ENCODE data around the gene MAML2.

MAML2 gene

GRCh38 chr11:96111308-96111707 lies 231.7 kb downstream of the MAML2 start:
- Histone ChIP-seq H3K9me3 (ENCODE audit: insufficient read depth, low read length, severe bottlenecking) (no peaks in the 10 kb centered on the region), H3K9ac (ENCODE audit: low read depth, low read length) (no peak overlapping the region), H3K36me3 (ENCODE audit: insufficient read depth, low read length) (no peaks in the 10 kb centered on the region), H2AFZ (ENCODE audit: low read depth, low read length) (no peak overlapping the region), H3K27me3 (ENCODE audit: insufficient read depth, low read length, poor library complexity) (no peaks in the 10 kb centered on the region), H3K27ac (ENCODE audit: low read length) (no peak overlapping the region), H3K4me3 (ENCODE audit: low read depth in 1 of 2, low read length in 2 of 2) (no peak overlapping the region), H3K4me1 (ENCODE audit: insufficient read depth, low read length) (no peaks in the 10 kb centered on the region), H3K4me2 (ENCODE audit: insufficient read depth, low read length) (no peak overlapping the region), H4K20me1 (ENCODE audit: insufficient read depth, low read length) (no peaks in the 10 kb centered on the region), H3K79me2 (ENCODE audit: insufficient read depth, low read length) (no peaks in the 10 kb centered on the region)
- DNase-seq (no peak), ATAC-seq (ENCODE audit: insufficient read depth, low read depth) (no peak)
- TF ChIP-seq EZH2 (IDR thresholded peaks at IDR 0.05; ENCODE audit: borderline replicate concordance, low read depth, low read length, severe bottlenecking): no peak
- TF ChIP-seq CTCF (IDR thresholded peaks at IDR 0.05; ENCODE audit: borderline replicate concordance, extremely low read depth, low read length, poor library complexity, severe bottlenecking): no peak

GRCh38 chr11:96110302-96110701 lies 232.7 kb downstream of the MAML2 start:
- no peaks in the 10 kb centered on the region for H4K20me1 ChIP-seq (ENCODE audit: insufficient read depth, low read length)
- no peak overlapping the region for H3K9ac ChIP-seq (ENCODE audit: low read depth, low read length)
- DNase-seq: no peak
- H3K36me3 ChIP-seq (ENCODE audit: insufficient read depth, low read length): no peaks in the 10 kb centered on the region
- no peak for ATAC-seq (ENCODE audit: insufficient read depth, low read depth)
- H3K27me3 ChIP-seq (ENCODE audit: insufficient read depth, low read length, poor library complexity): no peaks in the 10 kb centered on the region
- H3K4me2 ChIP-seq (ENCODE audit: insufficient read depth, low read length): no peak overlapping the region
- H3K4me3 ChIP-seq (ENCODE audit: low read depth in 1 of 2, low read length in 2 of 2): no peak overlapping the region
- no peaks in the 10 kb centered on the region for H3K9me3 ChIP-seq (ENCODE audit: insufficient read depth, low read length, severe bottlenecking)
- no peak for TF ChIP-seq CTCF (IDR thresholded peaks at IDR 0.05; ENCODE audit: borderline replicate concordance, extremely low read depth, low read length, poor library complexity, severe bottlenecking)
- no peak for TF ChIP-seq EZH2 (IDR thresholded peaks at IDR 0.05; ENCODE audit: borderline replicate concordance, low read depth, low read length, severe bottlenecking)
- no peaks in the 10 kb centered on the region for H3K79me2 ChIP-seq (ENCODE audit: insufficient read depth, low read length)
- H3K27ac ChIP-seq (ENCODE audit: low read length): no peak overlapping the region
- no peaks in the 10 kb centered on the region for H3K4me1 ChIP-seq (ENCODE audit: insufficient read depth, low read length)
- H2AFZ ChIP-seq (ENCODE audit: low read depth, low read length): no peak overlapping the region

GRCh38 chr11:96109331-96110030 lies 233.5 kb downstream of the MAML2 start:
- Histone ChIP-seq H3K4me3 (ENCODE audit: low read depth in 1 of 2, low read length in 2 of 2) (no peak overlapping the region), H2AFZ (ENCODE audit: low read depth, low read length) (no peak overlapping the region), H3K36me3 (ENCODE audit: insufficient read depth, low read length) (no peaks in the 10 kb centered on the region), H3K79me2 (ENCODE audit: insufficient read depth, low read length) (no peaks in the 10 kb centered on the region), H3K4me1 (ENCODE audit: insufficient read depth, low read length) (no peaks in the 10 kb centered on the region), H3K27me3 (ENCODE audit: insufficient read depth, low read length, poor library complexity) (no peaks in the 10 kb centered on the region), H3K9ac (ENCODE audit: low read depth, low read length) (no peak overlapping the region), H3K4me2 (ENCODE audit: insufficient read depth, low read length) (no peak overlapping the region), H3K9me3 (ENCODE audit: insufficient read depth, low read length, severe bottlenecking) (no peaks in the 10 kb centered on the region), H3K27ac (ENCODE audit: low read length) (no peak overlapping the region), H4K20me1 (ENCODE audit: insufficient read depth, low read length) (no peaks in the 10 kb centered on the region)
- DNase-seq (no peak), ATAC-seq (ENCODE audit: insufficient read depth, low read depth) (no peak)
- TF ChIP-seq CTCF (IDR thresholded peaks at IDR 0.05; ENCODE audit: borderline replicate concordance, extremely low read depth, low read length, poor library complexity, severe bottlenecking) (no peak), EZH2 (IDR thresholded peaks at IDR 0.05; ENCODE audit: borderline replicate concordance, low read depth, low read length, severe bottlenecking) (no peak)

Measured in DND-41 (cell line).